ENCODE data around the gene CDH23. TPM values are rescaled to one million over a fixed set of nuclear protein-coding genes. Genes with fewer than 3 reads are reported as not detected.

The CDH23 gene
- total RNA-seq, 1 donor from 2014 or later = 4.5 TPM

- DNase-seq = no peak
- H3K9me3 ChIP-seq (replicated peaks) = peaks cover 4% of the 10 kb centered on the region
- H3K36me3 ChIP-seq = no peaks in the 10 kb centered on the region
- no peak for TF ChIP-seq CTCF (IDR thresholded peaks at IDR 0.05; ENCODE audit: borderline replicate concordance)
- intact Hi-C loops (cut with micrococcal nuclease) = no loop called here
- no peaks in the 10 kb centered on the region for H3K27me3 ChIP-seq (ENCODE audit: low read depth)
- H3K27ac ChIP-seq (replicated peaks) = no peak overlapping the region
- H3K4me1 ChIP-seq = no peaks in the 10 kb centered on the region
- no peak overlapping the region for H3K4me3 ChIP-seq
Observed at GRCh38 chr10:71663311-71663710, 266.6 kb downstream of the CDH23 start.

- no peaks in the 10 kb centered on the region for H3K27me3 ChIP-seq (ENCODE audit: low read depth)
- intact Hi-C loops (cut with micrococcal nuclease) = no loop called here
- DNase-seq = no peak
- H3K36me3 ChIP-seq = no peaks in the 10 kb centered on the region
- no peak overlapping the region for H3K27ac ChIP-seq (replicated peaks)
- peaks cover 4% of the 10 kb centered on the region for H3K9me3 ChIP-seq (replicated peaks)
- H3K4me3 ChIP-seq = no peak overlapping the region
- no peak for TF ChIP-seq CTCF (IDR thresholded peaks at IDR 0.05; ENCODE audit: borderline replicate concordance)
- H3K4me1 ChIP-seq = no peaks in the 10 kb centered on the region
Observed at GRCh38 chr10:71664585-71664984, 267.9 kb downstream of the CDH23 start.

GRCh38 chr10:71665456-71665855 lies 268.7 kb downstream of the CDH23 start:
- no peak for DNase-seq
- H3K4me1 ChIP-seq = no peaks in the 10 kb centered on the region
- peaks cover under 1% of the 10 kb centered on the region for H3K9me3 ChIP-seq (replicated peaks)
- TF ChIP-seq CTCF (IDR thresholded peaks at IDR 0.05; ENCODE audit: borderline replicate concordance) = no peak
- intact Hi-C loops (cut with micrococcal nuclease) = no loop called here
- H3K36me3 ChIP-seq = no peaks in the 10 kb centered on the region
- H3K4me3 ChIP-seq = no peak overlapping the region
- no peak overlapping the region for H3K27ac ChIP-seq (replicated peaks)
- no peaks in the 10 kb centered on the region for H3K27me3 ChIP-seq (ENCODE audit: low read depth)

- Histone ChIP-seq H3K4me3 (no peak overlapping the region), H3K9me3 (replicated peaks) (no peaks in the 10 kb centered on the region), H3K27ac (replicated peaks) (no peak overlapping the region), H3K27me3 (ENCODE audit: low read depth) (no peaks in the 10 kb centered on the region), H3K4me1 (no peaks in the 10 kb centered on the region), H3K36me3 (no peaks in the 10 kb centered on the region)
- no peak for TF ChIP-seq CTCF (IDR thresholded peaks at IDR 0.05; ENCODE audit: borderline replicate concordance)
- intact Hi-C loops (cut with micrococcal nuclease) = no loop called here
- DNase-seq = no peak
Observed at GRCh38 chr10:71666639-71667386, 270.1 kb downstream of the CDH23 start.

GRCh38 chr10:71667387-71667752 lies 270.6 kb downstream of the CDH23 start:
- no peaks in the 10 kb centered on the region for H3K27me3 ChIP-seq (ENCODE audit: low read depth)
- H3K4me3 ChIP-seq = no peak overlapping the region
- DNase-seq = no peak
- no peak overlapping the region for H3K27ac ChIP-seq (replicated peaks)
- TF ChIP-seq CTCF (IDR thresholded peaks at IDR 0.05; ENCODE audit: borderline replicate concordance) = no peak
- no peaks in the 10 kb centered on the region for H3K4me1 ChIP-seq
- no peaks in the 10 kb centered on the region for H3K36me3 ChIP-seq
- intact Hi-C loops (cut with micrococcal nuclease) = no loop called here
- no peaks in the 10 kb centered on the region for H3K9me3 ChIP-seq (replicated peaks)
